HepG2 (cell line): ENCODE results near the gene ZNF324B. TPM values are rescaled to one million over a fixed set of nuclear protein-coding genes. Genes with fewer than 3 reads are reported as not detected.
A peak's percentile ranks its signal among the peaks of the same experiment; 100 is the strongest.

Experiments used
- GATAD2A ChIP-seq: IDR thresholded peaks from 2 replicates; pipeline ENCODE4 v1.6.1; 2016
- HNF4A ChIP-seq: sonication (generic); formaldehyde crosslinking; IDR thresholded peaks from 2 replicates; pipeline ENCODE4 v1.4.0; 2020; ENCODE audit warnings: missing genetic modification reagents
- KAT2B ChIP-seq: fragments of 150-350 bp; IDR thresholded peaks from 2 replicates; pipeline ENCODE4 v1.6.1; 2014; ENCODE audit warnings: low read depth, low read length, borderline replicate concordance
- MAFK ChIP-seq, 2 experiments: IDR thresholded peaks in 1 of 2; conservative IDR thresholded peaks in 1 of 2; 2 replicates each; pipeline ENCODE4 v1.6.1; 2011; ENCODE audit warnings: improper control_type of control experiment in 2 of 2, low read length in 2 of 2
- MATR3 ChIP-seq: sonication (generic); formaldehyde crosslinking; IDR thresholded peaks from 2 replicates; pipeline ENCODE4 v1.4.0; 2020; ENCODE audit warnings: missing genetic modification reagents
- MXI1 ChIP-seq: IDR thresholded peaks from 3 replicates; pipeline ENCODE4 v1.6.1; 2012; ENCODE audit warnings: low read depth, low read length, inconsistent platforms, borderline replicate concordance
- SOX5 ChIP-seq: IDR thresholded peaks from 2 replicates; pipeline ENCODE4 v1.6.1; 2016; ENCODE audit warnings: borderline replicate concordance
- TBP ChIP-seq: sonication (generic); formaldehyde crosslinking; IDR thresholded peaks from 2 replicates; pipeline ENCODE4 v1.5.0; 2020; ENCODE audit warnings: missing genetic modification reagents
- ZNF382 ChIP-seq: sonication (generic); formaldehyde crosslinking; IDR thresholded peaks from 2 replicates; pipeline ENCODE4 v1.5.0; 2020; ENCODE audit warnings: missing genetic modification reagents, mild to moderate bottlenecking, borderline replicate concordance
- ZNF562 ChIP-seq: sonication (generic); formaldehyde crosslinking; IDR thresholded peaks from 2 replicates; pipeline ENCODE4 v1.8.0; 2022; ENCODE audit warnings: missing genetic modification reagents, borderline replicate concordance
- ZNF563 ChIP-seq: sonication (generic); formaldehyde crosslinking; IDR thresholded peaks from 2 replicates; pipeline ENCODE4 v1.8.0; 2022; ENCODE audit warnings: mild to moderate bottlenecking, moderate library complexity, missing genetic modification reagents
- ZNF598 ChIP-seq: sonication (generic); formaldehyde crosslinking; IDR thresholded peaks from 2 replicates; pipeline ENCODE4 v1.5.1; 2020; ENCODE audit warnings: mild to moderate bottlenecking, missing genetic modification reagents, borderline replicate concordance
- ZNF7 ChIP-seq: IDR thresholded peaks from 2 replicates; pipeline ENCODE4 v1.6.1; 2016; ENCODE audit warnings: missing biosample characterization, missing genetic modification reagents
- ZNF768 ChIP-seq: sonication (generic); formaldehyde crosslinking; IDR thresholded peaks from 2 replicates; pipeline ENCODE4 v1.4.0; 2020; ENCODE audit warnings: missing genetic modification reagents
- ZNF777 ChIP-seq: sonication (generic); formaldehyde crosslinking; IDR thresholded peaks from 2 replicates; pipeline ENCODE4 v1.4.0; 2020; ENCODE audit warnings: missing genetic modification reagents
- polyA plus RNA-seq, 8 experiments: library from polyadenylated mRNA; depleted of rRNA in 3 of 8; stranded (reverse) in 7 of 8; unstranded in 1 of 8; fragments of >200 nt; fragmentation: Illumina TruSeq in 4 of 8; extraction: Trizol in 4 of 8; gene quantifications; 2 replicates each; pipeline versions ENCODE4 v1.2.1 to v1.2.3, GENCODE V29; 2011 to 2016; ENCODE audit warnings: low read depth in 4 of 8, missing spikeins in 1 of 8, mixed read lengths in 1 of 8; ENCODE audit not compliant: insufficient read depth in 1 of 8
- total RNA-seq, 5 experiments: library from RNA; depleted of rRNA; stranded (reverse); fragments of >200 nt; fragmentation: Illumina TruSeq; extraction: Trizol; gene quantifications; 2 replicates each; pipeline ENCODE4 v1.2.3, GENCODE V29; 2016; ENCODE audit warnings: low read depth in 1 of 5
- TF ChIP-seq, protein P1 (sequence below): sonication (generic); formaldehyde crosslinking; IDR thresholded peaks from 2 replicates; pipeline ENCODE4 v1.4.0; 2020; ENCODE audit warnings: mild to moderate bottlenecking, missing genetic modification reagents
- TF ChIP-seq, protein P2 (sequence below): IDR thresholded peaks from 2 replicates; pipeline ENCODE4 v1.6.1; 2016; ENCODE audit warnings: missing compliant biosample characterization, missing genetic modification reagents, borderline replicate concordance
- TF ChIP-seq, protein P3 (sequence below): sonication (generic); formaldehyde crosslinking; IDR thresholded peaks from 2 replicates; pipeline ENCODE4 v1.4.0; 2020; ENCODE audit warnings: missing genetic modification reagents
- TF ChIP-seq, protein P4 (sequence below), 2 experiments: sonication (generic) in 1 of 2; formaldehyde crosslinking in 1 of 2; IDR thresholded peaks; 2 replicates each; pipeline versions ENCODE4 v1.4.0 to v1.6.1; 2018 to 2020; ENCODE audit warnings: missing genetic modification reagents in 2 of 2, borderline replicate concordance in 1 of 2, low read depth in 1 of 2, mild to moderate bottlenecking in 1 of 2, missing biosample characterization in 1 of 2

Gene ZNF324B
- total and polyA plus RNA-seq, 2 of the 13 experiments (the other 11 are each of a cell fraction or from before 2014, with no cell fraction given): 0.53 to 3.0 TPM

DNA sequence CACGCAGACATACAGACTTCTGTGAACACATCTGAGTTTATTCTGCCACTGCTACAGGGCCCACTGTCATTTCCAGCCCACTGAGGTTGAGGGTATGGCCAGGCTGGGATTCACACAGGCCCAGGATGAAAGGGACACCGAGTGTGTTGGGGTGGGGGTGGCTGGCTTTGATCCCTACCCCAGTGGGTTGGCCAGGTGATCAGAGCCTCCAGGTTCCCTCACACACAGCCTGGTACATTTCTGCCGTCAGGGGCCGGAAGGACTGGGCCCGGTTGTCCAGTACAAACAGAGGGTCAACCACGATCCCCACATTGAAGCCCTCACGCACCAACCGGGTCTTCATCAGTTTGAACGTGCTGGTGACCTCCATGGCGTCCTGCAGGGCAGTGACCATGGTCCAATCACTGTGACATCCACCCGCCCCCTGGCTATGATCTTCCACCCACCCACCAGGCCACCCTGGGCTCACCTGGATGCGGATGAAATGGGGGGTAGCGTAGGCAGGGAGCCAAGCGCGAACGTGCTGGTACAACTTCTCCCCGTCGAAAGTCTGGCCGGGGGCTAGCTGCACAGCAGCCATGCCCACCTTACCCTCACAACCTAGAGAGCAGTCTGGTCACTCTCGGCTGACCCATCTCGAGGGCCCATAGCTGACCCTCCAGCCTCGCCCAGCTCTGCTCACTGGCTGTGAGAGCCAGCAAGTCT, 47.0 kb downstream of the ZNF324B start (continued):
- TF ChIP-seq, protein P1, sequence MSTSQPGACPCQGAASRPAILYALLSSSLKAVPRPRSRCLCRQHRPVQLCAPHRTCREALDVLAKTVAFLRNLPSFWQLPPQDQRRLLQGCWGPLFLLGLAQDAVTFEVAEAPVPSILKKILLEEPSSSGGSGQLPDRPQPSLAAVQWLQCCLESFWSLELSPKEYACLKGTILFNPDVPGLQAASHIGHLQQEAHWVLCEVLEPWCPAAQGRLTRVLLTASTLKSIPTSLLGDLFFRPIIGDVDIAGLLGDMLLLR (CRISPR knock-in tag): no peak
- TF ChIP-seq TBP (CRISPR knock-in tag) (no peak), MATR3 (CRISPR knock-in tag) (no peak), MXI1 (no peak), HNF4A (CRISPR knock-in tag) (no peak), ZNF382 (CRISPR knock-in tag) (no peak), KAT2B (no peak), ZNF777 (peak; percentile 46; the same call in 1 of the 2 replicates), MAFK (conservative IDR thresholded peaks at IDR 0.05 in 1 of 2, IDR thresholded peaks at IDR 0.05 in 1 of 2; ENCODE audit: low read length in 2 of 2) (no peak), GATAD2A (no peak), ZNF598 (CRISPR knock-in tag) (no peak), ZNF562 (CRISPR knock-in tag) (no peak), ZNF7 (CRISPR knock-in tag) (no peak), ZNF768 (CRISPR knock-in tag) (peak; percentile 82; the same call in 1 of the 2 replicates), SOX5 (CRISPR knock-in tag) (no peak), ZNF563 (CRISPR knock-in tag) (no peak)
- TF ChIP-seq, protein P2, sequence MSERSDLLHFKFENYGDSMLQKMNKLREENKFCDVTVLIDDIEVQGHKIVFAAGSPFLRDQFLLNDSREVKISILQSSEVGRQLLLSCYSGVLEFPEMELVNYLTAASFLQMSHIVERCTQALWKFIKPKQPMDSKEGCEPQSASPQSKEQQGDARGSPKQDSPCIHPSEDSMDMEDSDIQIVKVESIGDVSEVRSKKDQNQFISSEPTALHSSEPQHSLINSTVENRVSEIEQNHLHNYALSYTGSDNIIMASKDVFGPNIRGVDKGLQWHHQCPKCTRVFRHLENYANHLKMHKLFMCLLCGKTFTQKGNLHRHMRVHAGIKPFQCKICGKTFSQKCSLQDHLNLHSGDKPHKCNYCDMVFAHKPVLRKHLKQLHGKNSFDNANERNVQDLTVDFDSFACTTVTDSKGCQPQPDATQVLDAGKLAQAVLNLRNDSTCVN: 0 out of 2 replicates have a peak, but pooled peaks have one; percentile 45
- TF ChIP-seq, protein P3, sequence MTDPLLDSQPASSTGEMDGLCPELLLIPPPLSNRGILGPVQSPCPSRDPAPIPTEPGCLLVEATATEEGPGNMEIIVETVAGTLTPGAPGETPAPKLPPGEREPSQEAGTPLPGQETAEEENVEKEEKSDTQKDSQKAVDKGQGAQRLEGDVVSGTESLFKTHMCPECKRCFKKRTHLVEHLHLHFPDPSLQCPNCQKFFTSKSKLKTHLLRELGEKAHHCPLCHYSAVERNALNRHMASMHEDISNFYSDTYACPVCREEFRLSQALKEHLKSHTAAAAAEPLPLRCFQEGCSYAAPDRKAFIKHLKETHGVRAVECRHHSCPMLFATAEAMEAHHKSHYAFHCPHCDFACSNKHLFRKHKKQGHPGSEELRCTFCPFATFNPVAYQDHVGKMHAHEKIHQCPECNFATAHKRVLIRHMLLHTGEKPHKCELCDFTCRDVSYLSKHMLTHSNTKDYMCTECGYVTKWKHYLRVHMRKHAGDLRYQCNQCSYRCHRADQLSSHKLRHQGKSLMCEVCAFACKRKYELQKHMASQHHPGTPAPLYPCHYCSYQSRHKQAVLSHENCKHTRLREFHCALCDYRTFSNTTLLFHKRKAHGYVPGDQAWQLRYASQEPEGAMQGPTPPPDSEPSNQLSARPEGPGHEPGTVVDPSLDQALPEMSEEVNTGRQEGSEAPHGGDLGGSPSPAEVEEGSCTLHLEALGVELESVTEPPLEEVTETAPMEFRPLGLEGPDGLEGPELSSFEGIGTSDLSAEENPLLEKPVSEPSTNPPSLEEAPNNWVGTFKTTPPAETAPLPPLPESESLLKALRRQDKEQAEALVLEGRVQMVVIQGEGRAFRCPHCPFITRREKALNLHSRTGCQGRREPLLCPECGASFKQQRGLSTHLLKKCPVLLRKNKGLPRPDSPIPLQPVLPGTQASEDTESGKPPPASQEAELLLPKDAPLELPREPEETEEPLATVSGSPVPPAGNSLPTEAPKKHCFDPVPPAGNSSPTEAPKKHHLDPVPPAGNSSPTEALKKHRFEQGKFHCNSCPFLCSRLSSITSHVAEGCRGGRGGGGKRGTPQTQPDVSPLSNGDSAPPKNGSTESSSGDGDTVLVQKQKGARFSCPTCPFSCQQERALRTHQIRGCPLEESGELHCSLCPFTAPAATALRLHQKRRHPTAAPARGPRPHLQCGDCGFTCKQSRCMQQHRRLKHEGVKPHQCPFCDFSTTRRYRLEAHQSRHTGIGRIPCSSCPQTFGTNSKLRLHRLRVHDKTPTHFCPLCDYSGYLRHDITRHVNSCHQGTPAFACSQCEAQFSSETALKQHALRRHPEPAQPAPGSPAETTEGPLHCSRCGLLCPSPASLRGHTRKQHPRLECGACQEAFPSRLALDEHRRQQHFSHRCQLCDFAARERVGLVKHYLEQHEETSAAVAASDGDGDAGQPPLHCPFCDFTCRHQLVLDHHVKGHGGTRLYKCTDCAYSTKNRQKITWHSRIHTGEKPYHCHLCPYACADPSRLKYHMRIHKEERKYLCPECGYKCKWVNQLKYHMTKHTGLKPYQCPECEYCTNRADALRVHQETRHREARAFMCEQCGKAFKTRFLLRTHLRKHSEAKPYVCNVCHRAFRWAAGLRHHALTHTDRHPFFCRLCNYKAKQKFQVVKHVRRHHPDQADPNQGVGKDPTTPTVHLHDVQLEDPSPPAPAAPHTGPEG (CRISPR knock-in tag): no peak
- TF ChIP-seq, protein P4, sequence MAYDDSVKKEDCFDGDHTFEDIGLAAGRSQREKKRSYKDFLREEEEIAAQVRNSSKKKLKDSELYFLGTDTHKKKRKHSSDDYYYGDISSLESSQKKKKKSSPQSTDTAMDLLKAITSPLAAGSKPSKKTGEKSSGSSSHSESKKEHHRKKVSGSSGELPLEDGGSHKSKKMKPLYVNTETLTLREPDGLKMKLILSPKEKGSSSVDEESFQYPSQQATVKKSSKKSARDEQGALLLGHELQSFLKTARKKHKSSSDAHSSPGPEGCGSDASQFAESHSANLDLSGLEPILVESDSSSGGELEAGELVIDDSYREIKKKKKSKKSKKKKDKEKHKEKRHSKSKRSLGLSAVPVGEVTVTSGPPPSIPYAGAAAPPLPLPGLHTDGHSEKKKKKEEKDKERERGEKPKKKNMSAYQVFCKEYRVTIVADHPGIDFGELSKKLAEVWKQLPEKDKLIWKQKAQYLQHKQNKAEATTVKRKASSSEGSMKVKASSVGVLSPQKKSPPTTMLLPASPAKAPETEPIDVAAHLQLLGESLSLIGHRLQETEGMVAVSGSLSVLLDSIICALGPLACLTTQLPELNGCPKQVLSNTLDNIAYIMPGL (CRISPR knock-in tag; IDR thresholded peaks at IDR 0.05; ENCODE audit: borderline replicate concordance in 1 of 2, low read depth in 1 of 2): no peak
